A673 (cell line): ENCODE data around the gene RNASET2. TPM values are rescaled to one million over a fixed set of nuclear protein-coding genes. Genes with fewer than 3 reads are reported as not detected.

Experiments
- BruUV-seq: library from RNA; stranded (reverse); fragments of 400-500 nt; replicated peaks from 2 replicates; lab custom pipeline; 2021; lab: Mats Ljungman, UMichigan
- CTCF ChIA-PET: fragments of 300-600 bp; sonication (Branson Sonifier 250); formaldehyde crosslinking; loops from one replicate; lab custom pipeline; 2022; ENCODE audit warnings: antibody characterized with exemption; lab: Charles Lee
- POLR2A ChIA-PET: fragments of 300-600 bp; sonication (Branson Sonifier 250); formaldehyde crosslinking; loops from one replicate; lab custom pipeline; 2022; ENCODE audit warnings: antibody characterized with exemption; ENCODE audit not compliant: low non-redundant PET; lab: Charles Lee
- DNase-seq: peaks from one replicate; pipeline ENCODE4 v3.0.0-alpha.2; 2015; ENCODE audit warnings: low spot score
- H3K27ac ChIP-seq: fragments of 200-600 bp; sonication (generic); 2 replicates; pipeline ENCODE4 v1.5.1; 2016; ENCODE audit warnings: mixed run types, low read depth, mild to moderate bottlenecking, mixed read lengths, antibody characterized with exemption, low read length; ENCODE audit not compliant: poor library complexity, severe bottlenecking
- H3K27me3 ChIP-seq: fragments of 200-600 bp; sonication (generic); replicated peaks from 2 replicates; pipeline ENCODE4 v1.6.1; 2017; ENCODE audit warnings: mixed run types, low read depth, mild to moderate bottlenecking, mixed read lengths, antibody characterized with exemption, low read length; ENCODE audit not compliant: insufficient read depth, poor library complexity
- H3K36me3 ChIP-seq: fragments of 200-600 bp; sonication (generic); 2 replicates; pipeline ENCODE4 v1.6.1; 2016; ENCODE audit warnings: mixed run types, mild to moderate bottlenecking, mixed read lengths, antibody characterized with exemption, low read length; ENCODE audit not compliant: insufficient read depth, poor library complexity, severe bottlenecking
- H3K4me1 ChIP-seq: fragments of 200-600 bp; sonication (generic); 2 replicates; pipeline ENCODE4 v1.6.1; 2017; ENCODE audit warnings: mixed run types, mild to moderate bottlenecking, mixed read lengths, antibody characterized with exemption, low read length; ENCODE audit not compliant: insufficient read depth, poor library complexity, severe bottlenecking
- H3K4me3 ChIP-seq: fragments of 200-600 bp; sonication (generic); 2 replicates; pipeline ENCODE4 v1.5.1; 2016; ENCODE audit warnings: low read depth, mixed run types, mild to moderate bottlenecking, mixed read lengths, low read length; ENCODE audit not compliant: poor library complexity, severe bottlenecking
- H3K9me3 ChIP-seq: fragments of 200-600 bp; sonication (generic); 2 replicates; pipeline ENCODE4 v1.6.1; 2016; ENCODE audit warnings: mixed run types, low read depth, mild to moderate bottlenecking, mixed read lengths, antibody characterized with exemption, low read length; ENCODE audit not compliant: poor library complexity, severe bottlenecking
- EZH2 ChIP-seq: fragments of 200-600 bp; sonication (generic); IDR thresholded peaks from 2 replicates; pipeline ENCODE4 v1.6.1; 2017; ENCODE audit warnings: borderline replicate concordance, low read depth, mild to moderate bottlenecking, mixed read lengths, antibody characterized with exemption, low read length; ENCODE audit not compliant: poor library complexity, severe bottlenecking
- intact Hi-C: fragments of 100-400 bp; cut with micrococcal nuclease; formaldehyde crosslinking; loops from one replicate; pipeline ENCODE4 v1.10.0; 2022; ENCODE audit not compliant: unreplicated experiment
- total RNA-seq: library from RNA; stranded (reverse); gene quantifications from 2 replicates; pipeline ENCODE4 v1.2.3, GENCODE V29; 2021
- TF ChIP-seq, protein P1 (sequence below): fragments of 300-800, 200-600 bp; sonication (generic); conservative IDR thresholded peaks from 2 replicates; pipeline ENCODE4 v1.5.1; 2017; ENCODE audit warnings: low read depth, mild to moderate bottlenecking, antibody characterized with exemption, low read length, moderate library complexity, mixed read lengths

RNASET2 gene
- total RNA-seq, 1 experiment from 2014 or later, result 5.7 TPM

DNA sequence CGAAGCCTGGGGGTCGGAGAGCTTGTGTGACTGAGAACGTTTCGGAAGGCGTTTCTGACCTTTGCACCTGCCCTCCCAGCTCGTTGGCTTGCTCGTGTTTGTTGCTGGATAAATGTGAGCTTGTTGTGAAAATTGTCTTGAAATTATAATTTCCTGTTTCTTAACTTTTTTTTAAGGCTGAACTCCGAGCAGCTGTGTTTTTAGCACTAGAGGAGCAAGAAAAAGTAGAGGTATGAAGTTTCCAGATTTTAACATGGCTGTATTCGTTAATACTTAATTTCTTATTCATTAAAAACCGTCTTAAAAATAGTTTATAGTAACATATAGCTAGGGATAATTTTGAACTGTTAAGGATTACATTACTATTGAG is 43.5 kb upstream of the RNASET2 start:
- H3K4me1 ChIP-seq, result peaks cover 21% of the 10 kb centered on the region
- peak overlapping the region; percentile 94 for H3K27ac ChIP-seq
- DNase-seq, result no peak
- BruUV-seq, result no TSS peak
- no peaks in the 10 kb centered on the region for H3K9me3 ChIP-seq
- H3K4me3 ChIP-seq, result peak overlapping the region; percentile 98
- H3K27me3 ChIP-seq, result no peaks in the 10 kb centered on the region
- ChIA-PET POLR2A (no interaction called here), CTCF (no interaction called here)
- peaks cover 27% of the 10 kb centered on the region for H3K36me3 ChIP-seq
- intact Hi-C loops, result no loop called here
- TF ChIP-seq, protein P1, sequence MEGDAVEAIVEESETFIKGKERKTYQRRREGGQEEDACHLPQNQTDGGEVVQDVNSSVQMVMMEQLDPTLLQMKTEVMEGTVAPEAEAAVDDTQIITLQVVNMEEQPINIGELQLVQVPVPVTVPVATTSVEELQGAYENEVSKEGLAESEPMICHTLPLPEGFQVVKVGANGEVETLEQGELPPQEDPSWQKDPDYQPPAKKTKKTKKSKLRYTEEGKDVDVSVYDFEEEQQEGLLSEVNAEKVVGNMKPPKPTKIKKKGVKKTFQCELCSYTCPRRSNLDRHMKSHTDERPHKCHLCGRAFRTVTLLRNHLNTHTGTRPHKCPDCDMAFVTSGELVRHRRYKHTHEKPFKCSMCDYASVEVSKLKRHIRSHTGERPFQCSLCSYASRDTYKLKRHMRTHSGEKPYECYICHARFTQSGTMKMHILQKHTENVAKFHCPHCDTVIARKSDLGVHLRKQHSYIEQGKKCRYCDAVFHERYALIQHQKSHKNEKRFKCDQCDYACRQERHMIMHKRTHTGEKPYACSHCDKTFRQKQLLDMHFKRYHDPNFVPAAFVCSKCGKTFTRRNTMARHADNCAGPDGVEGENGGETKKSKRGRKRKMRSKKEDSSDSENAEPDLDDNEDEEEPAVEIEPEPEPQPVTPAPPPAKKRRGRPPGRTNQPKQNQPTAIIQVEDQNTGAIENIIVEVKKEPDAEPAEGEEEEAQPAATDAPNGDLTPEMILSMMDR, result no peak
- TF ChIP-seq EZH2, result no peak

GRCh38 chr6:166999145-166999883 is 43.0 kb upstream of the RNASET2 start, which contains the start of gene CEP43:
TSS of gene CEP43 (plus strand) at chr6:166999397. CDS start at chr6:166999413, 16 bp downstream.
- intact Hi-C loops, result no loop called here

GRCh38 chr6:166998256-166999144 is 42.1 kb upstream of the RNASET2 start:
- POLR2A ChIA-PET, result no interaction called here
- H3K27ac ChIP-seq, result peak overlapping the region; percentile 94
- H3K4me3 ChIP-seq, result peak overlapping the region; percentile 98
- no TSS peak for BruUV-seq
- CTCF ChIA-PET, result interaction anchor here (0.6 kb wide), 1 partner anchor 224 kb away, joined by 3 read pairs; no protein-coding TSS in a partner anchor
- intact Hi-C loops, result no loop called here
- peaks cover 14% of the 10 kb centered on the region for H3K36me3 ChIP-seq
- no peaks in the 10 kb centered on the region for H3K27me3 ChIP-seq
- peaks cover 20% of the 10 kb centered on the region for H3K4me1 ChIP-seq
- TF ChIP-seq EZH2, result no peak
- TF ChIP-seq, protein P1, result no peak
- peak; percentile 4 for DNase-seq
- no peaks in the 10 kb centered on the region for H3K9me3 ChIP-seq

More at GRCh38 chr6:166999145-166999883, 43.0 kb upstream of the RNASET2 start, which contains the start of gene CEP43:
- POLR2A ChIA-PET, result no interaction called here
- DNase-seq, result peak; percentile 96
- Histone ChIP-seq H3K36me3 (peaks cover 22% of the 10 kb centered on the region), H3K4me3 (peak within 1 kb of the TSS; percentile 98), H3K27ac (peak within 1 kb of the TSS; percentile 94), H3K9me3 (no peaks in the 10 kb centered on the region), H3K27me3 (no peaks in the 10 kb centered on the region), H3K4me1 (peaks cover 20% of the 10 kb centered on the region)
- BruUV-seq, result no TSS peak
- TF ChIP-seq, protein P1, result no peak
- TF ChIP-seq EZH2, result no peak
- CTCF ChIA-PET, result no interaction called here
